Bronchial epithelial cell (primary cell): ENCODE measurements around the gene ACBD4. TPM values are rescaled to one million over a fixed set of nuclear protein-coding genes. Genes with fewer than 3 reads are reported as not detected.

Source experiments
- DNase-seq: peaks from one replicate; pipeline ENCODE4 v3.0.0-alpha.2; 2010; ENCODE audit warnings: low read depth
- FAIRE-seq: peaks from 2 replicates; lab custom pipeline; 2011; peaks lifted over from hg19 to GRCh38; lab: Jason Lieb, UNC
- H3K27me3 ChIP-seq: 2 replicates; pipeline ENCODE4 v1.5.1; 2011; ENCODE audit warnings: low read length; ENCODE audit not compliant: control insufficient read depth, insufficient read depth
- H3K36me3 ChIP-seq: 2 replicates; pipeline ENCODE4 v1.5.1; 2011; ENCODE audit warnings: low read length; ENCODE audit not compliant: control insufficient read depth, insufficient read depth
- H3K4me3 ChIP-seq: 2 replicates; pipeline ENCODE4 v1.5.1; 2011; ENCODE audit warnings: mild to moderate bottlenecking, low read depth, low read length, control low read depth
- CTCF ChIP-seq: IDR thresholded peaks from 2 replicates; pipeline ENCODE4 v1.5.1; 2011; ENCODE audit warnings: mild to moderate bottlenecking, moderate library complexity, low read length, control low read depth, inconsistent platforms; ENCODE audit not compliant: insufficient read depth, severe bottlenecking
- total RNA-seq: library from RNA; depleted of rRNA; stranded (reverse); fragments of >200 nt; gene quantifications from 2 replicates; pipeline ENCODE4 v1.2.1, GENCODE V29; 2014

The ACBD4 gene
- total RNA-seq, 1 donor from 2014 or later, result 6.1 TPM

- no peak for FAIRE-seq
- peaks cover 42% of the 10 kb centered on the region for H3K36me3 ChIP-seq
- TF ChIP-seq CTCF, result no peak
- H3K27me3 ChIP-seq, result no peaks in the 10 kb centered on the region
- no peak overlapping the region for H3K4me3 ChIP-seq
- DNase-seq, result no peak
Observed at GRCh38 chr17:45096926-45097325, 38.6 kb upstream of the ACBD4 start.

GRCh38 chr17:45098081-45098868, 37.2 kb upstream of the ACBD4 start:
- Histone ChIP-seq H3K27me3 (no peaks in the 10 kb centered on the region), H3K4me3 (no peak overlapping the region), H3K36me3 (peaks cover 50% of the 10 kb centered on the region)
- DNase-seq (no peak), FAIRE-seq (no peak)
- TF ChIP-seq CTCF, result no peak

DNA sequence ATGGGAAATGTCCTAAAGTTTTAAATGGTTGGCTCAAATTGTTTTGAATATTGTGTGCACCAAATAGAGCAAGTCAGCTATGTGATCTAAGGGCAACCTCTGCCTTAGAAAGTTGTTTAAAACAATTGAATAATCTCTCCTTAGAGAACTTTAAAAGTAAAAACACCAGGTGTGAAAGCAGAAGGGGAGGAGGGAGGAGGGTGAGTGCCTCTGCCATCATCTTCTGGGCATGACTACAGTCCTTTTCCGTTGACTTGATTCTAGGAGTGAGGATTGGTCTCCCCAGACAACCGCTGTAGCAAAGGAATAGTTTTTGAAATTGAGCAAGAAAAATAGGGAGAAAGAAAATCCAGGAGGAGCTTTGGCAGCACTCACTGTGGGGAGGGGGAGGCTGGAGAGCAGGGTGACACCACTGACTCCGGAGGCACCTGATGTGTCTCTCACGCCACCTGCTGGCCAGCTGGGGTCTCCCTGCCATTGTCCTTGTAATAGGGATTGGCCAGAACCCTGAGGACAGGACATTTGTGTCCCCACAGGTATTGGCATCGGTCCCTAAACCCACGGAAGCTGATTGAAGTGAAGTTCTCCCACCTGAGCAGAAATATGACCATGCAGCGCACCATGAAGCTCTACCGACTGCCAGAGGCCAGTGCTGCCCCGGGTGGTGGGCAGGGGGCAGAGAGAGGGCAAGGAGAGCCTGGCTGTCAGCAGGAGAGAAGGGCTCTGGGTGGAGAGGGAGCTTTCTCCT, 36.4 kb upstream of the ACBD4 start:
- H3K4me3 ChIP-seq, result no peak overlapping the region
- no peaks in the 10 kb centered on the region for H3K27me3 ChIP-seq
- no peak for FAIRE-seq
- peak; percentile 92 for TF ChIP-seq CTCF
- peak; percentile 68 for DNase-seq
- H3K36me3 ChIP-seq, result peaks cover 53% of the 10 kb centered on the region

- no peak for DNase-seq
- Histone ChIP-seq H3K27me3 (no peaks in the 10 kb centered on the region), H3K4me3 (no peak overlapping the region), H3K36me3 (peaks cover 66% of the 10 kb centered on the region)
- no peak for TF ChIP-seq CTCF
- FAIRE-seq, result no peak
Observed at GRCh38 chr17:45101546-45101882, 34.0 kb upstream of the ACBD4 start.

- Histone ChIP-seq H3K36me3 (peaks cover 62% of the 10 kb centered on the region), H3K4me3 (no peak overlapping the region), H3K27me3 (no peaks in the 10 kb centered on the region)
- no peak for DNase-seq
- no peak for TF ChIP-seq CTCF
- no peak for FAIRE-seq
Observed at GRCh38 chr17:45101883-45102811, 33.3 kb upstream of the ACBD4 start.
